GM19452 (cell line): ENCODE measurements around the gene GRHPR.
"Not testable (repeated sequence)": the region's sequence is repeated elsewhere in the genome, so short reads cannot be mapped to it uniquely, and the experiment has no call there.

Experiments
- ATAC-seq: cut with Tn5 transposase; IDR thresholded peaks from one replicate; pipeline ENCODE4 v1.9.1; 2021; ENCODE audit not compliant: unreplicated experiment

Gene GRHPR

DNA sequence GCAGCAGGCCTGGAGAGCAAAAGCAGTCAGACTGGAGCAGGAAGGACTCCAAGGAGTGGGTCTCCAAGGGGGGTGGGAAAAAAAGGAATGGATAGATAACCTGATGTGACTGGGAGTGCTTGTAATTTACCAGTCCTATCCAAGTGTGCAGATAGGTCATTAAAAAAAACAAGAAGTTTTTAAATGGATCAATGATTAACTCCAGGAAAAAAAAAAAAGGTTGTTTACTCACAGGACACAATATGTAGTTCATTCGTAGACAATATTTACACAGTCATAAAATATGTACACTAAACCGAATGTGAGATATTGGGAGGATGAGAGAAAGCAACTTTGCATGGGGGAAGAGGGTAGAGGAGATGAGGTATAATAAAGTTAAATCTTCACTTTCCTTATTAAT is 22.4 kb downstream of the GRHPR start:
- no peak for ATAC-seq

GRCh38 chr9:37445832-37446231 is 23.3 kb downstream of the GRHPR start:
- no peak for ATAC-seq

DNA sequence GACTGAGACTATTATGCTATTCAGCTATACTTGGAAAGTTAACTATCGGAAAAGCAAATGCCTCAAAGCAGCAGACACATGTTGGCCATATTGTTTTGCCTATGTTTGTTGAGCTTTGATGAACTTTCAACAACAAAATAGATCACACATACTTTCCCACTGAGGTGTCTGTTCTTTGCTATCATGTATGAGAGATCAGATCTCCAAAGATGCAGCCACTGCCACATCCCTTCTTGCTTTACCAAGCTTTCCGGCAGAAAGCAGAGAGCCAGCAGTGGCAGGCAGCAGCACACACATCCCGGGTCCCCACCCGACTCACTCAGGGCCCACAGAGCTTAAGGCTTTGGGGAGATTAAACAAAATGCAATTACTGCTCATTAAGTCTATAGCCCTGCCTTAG is 23.9 kb downstream of the GRHPR start:
- no peak for ATAC-seq

DNA sequence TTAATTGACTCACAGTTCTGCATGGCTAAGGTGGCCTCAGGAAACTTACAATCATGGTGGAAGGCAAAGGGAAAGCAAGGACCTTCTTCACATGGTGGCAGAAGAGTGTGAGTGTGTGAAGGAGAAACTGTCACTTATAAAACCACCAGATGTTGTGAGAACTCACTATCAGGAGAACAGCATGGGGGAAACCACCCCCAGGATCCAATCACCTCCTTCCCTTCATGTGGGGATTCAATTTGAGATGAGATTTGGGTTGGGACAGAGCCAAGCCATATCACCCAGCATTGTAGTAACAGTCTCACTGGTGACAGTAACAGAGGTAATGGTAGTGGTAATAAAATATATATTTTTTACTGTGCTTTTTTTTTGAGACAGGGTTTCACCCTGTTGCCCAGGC is 24.6 kb downstream of the GRHPR start:
- no peak for ATAC-seq

DNA sequence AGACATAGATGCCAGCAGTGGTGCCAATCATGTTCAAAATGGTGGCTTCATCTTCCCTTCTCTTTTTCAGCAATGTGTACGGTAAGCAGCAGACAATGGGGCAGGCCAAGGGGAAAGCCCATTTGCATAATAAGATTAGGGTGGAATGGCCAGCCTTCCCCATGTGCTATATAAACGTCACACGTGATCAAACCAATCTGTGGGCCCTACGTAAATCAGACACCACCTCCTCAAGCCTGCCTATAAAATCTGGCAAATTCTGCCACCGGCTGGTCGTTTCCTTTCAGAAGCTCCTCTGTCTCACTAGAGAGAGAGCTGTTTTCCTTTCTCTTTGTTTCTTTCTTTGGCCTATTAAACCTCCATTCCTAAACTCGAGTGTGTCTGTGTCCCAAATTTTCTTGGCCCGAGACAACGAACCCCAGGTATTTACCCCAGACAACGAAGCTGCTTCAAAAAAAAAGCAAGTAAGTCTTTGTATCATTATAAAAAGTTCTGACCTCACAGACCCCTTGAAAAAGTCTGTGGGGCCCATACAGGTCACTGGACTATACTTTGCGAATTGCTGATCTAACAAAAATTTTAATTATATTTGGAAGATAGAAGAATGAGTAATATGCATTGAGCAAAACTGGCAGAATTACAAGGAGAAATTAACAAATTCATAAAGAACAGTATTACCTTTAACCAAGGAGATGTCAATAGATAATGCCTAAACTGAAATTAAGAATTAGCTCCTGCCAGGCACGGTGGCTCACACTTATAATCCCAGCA is 27.6 kb downstream of the GRHPR start:
- no peak for ATAC-seq

DNA sequence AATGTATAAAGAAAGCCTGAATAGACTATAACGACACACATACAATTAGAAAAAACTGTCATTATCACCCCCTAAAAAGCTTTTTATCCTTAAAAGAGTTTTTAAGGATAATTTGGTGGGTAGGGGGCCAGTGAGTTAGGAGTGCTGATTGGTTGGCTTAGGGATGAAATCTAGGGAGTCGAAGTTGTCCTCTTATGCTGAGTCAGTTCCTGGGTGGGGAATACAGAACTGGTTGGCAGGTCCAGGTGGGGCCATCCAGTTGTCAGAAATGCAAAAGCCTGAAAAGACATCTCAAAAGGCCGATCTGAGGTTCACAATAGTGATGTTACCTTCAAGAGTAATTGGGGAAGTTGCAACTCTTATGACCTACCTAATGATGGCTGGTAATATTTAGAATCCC is 29.1 kb downstream of the GRHPR start:
- ATAC-seq = no peak

DNA sequence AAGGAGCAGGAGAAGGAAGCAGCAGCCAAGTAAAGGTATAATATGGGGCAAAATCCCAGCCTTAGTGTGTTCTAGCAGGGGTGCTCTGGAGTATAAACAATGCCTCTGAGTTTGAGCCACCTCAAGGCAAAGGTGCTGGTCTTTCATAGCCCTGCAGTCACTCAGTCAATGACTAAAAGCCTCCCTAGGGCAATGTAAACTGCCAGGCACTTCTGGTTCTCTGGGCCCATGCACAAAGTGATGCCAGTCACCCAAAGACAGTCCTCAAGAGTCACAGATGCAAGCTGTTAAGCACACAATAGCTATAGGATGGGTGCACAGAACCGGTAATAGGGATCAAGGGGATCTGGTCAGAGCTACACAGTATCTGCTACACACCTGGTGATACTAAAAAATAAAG is 30.1 kb downstream of the GRHPR start:
- no peak for ATAC-seq

- ATAC-seq = no peak
Measured at GRCh38 chr9:37453827-37454226, 31.3 kb downstream of the GRHPR start.

- ATAC-seq = no peak
Measured at GRCh38 chr9:37454238-37454637, 31.7 kb downstream of the GRHPR start.

- no peak for ATAC-seq
Measured at GRCh38 chr9:37455884-37456647, 33.6 kb downstream of the GRHPR start.

DNA sequence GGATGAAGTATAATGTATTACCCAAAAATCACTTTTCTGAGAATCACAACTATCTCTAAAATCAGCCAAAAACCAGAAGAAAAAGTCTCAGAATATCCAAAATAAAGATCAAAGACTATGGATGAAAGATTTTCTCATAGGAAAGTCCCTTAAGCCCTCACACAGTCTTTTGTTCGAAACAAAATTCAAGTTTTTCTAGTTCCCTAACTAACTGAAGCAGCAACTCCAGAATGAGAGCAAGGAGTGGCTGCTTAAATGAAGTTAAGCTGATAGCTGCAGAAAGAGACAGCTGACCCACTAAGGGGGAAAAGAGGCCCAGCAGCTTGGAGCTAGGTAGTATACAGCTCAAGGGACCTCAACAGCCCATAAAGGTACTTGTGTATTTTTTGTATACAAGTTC is 34.3 kb downstream of the GRHPR start:
- no peak for ATAC-seq

- ATAC-seq = no peak
Measured at GRCh38 chr9:37464006-37464405, 41.5 kb downstream of the GRHPR start.

- peak; percentile 45 for ATAC-seq
Measured at GRCh38 chr9:37464426-37465248, 42.1 kb downstream of the GRHPR start.

GRCh38 chr9:37465249-37466036 is 42.9 kb downstream of the GRHPR start, which contains the start of gene ZBTB5:
Gene ZBTB5, minus strand, starts transcription at chr9:37465450. Its CDS starts 22,899 bp downstream, at chr9:37442551.
- peak; percentile 73 for ATAC-seq

- peak; percentile 7 for ATAC-seq
Measured at GRCh38 chr9:37466037-37466709, 43.7 kb downstream of the GRHPR start.

DNA sequence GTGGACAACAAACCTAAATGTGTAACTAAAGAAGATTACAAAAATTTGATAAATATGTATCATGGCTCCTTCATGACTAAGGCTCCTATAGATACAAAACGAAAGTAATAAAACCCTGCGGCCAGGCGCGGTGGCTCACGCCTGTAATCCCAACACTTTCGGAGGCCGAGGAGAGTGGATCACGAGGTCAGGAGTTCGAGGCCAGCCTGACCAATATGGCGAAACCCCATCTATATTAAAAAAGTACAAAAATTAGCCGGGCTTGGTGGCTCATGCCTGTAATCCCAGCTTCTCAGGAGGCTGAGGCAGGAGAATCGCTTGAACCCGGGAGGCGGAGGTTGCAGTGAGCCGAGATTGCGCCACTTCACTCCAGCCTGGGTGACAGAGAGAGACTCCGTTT is 45.0 kb downstream of the GRHPR start:
- not testable (repeated sequence) for ATAC-seq

DNA sequence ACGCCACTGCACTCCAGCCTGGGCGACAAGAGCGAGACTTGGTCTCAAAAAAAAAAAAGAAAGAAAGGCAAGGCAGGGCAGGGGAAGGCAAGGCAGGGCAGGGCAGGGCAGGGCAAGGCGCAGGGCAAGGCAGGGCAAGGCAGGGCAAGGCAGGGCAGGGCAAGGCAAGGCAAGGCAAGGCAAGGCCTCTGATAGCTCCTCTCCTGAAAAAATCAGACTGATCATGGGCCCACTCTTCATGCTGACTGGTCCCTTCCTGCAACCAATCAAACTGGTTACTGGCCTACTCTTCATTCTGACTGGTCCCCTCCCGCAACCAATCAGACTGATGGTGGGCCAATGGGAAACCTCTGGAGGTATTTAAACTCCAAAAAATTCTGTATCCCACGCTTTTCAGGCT is 46.1 kb downstream of the GRHPR start:
- no peak for ATAC-seq

GRCh38 chr9:37471942-37472684 is 49.6 kb downstream of the GRHPR start:
- no peak for ATAC-seq

DNA sequence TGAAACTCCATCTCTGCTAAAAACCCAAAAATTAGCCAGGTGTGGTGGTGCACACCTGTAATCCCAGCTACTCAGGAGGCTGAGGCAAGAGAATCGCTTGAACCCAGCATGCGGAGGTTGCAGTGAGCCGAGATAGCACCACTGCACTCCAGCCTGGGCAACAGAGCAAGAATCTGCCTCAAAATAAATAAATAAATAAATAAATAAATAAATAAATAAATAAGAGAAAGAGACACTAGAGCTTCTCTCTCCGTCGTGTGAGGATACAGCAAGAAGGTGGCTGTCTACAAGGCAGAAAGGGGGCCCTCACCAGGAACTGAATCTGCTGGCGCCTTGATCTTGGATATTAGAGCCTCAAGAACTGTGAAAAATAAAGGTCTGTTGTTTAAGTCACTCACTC is 51.5 kb downstream of the GRHPR start:
- not testable (repeated sequence) for ATAC-seq
